Measurements from ENCODE around the gene SRPK1.

Gene SRPK1

DNA sequence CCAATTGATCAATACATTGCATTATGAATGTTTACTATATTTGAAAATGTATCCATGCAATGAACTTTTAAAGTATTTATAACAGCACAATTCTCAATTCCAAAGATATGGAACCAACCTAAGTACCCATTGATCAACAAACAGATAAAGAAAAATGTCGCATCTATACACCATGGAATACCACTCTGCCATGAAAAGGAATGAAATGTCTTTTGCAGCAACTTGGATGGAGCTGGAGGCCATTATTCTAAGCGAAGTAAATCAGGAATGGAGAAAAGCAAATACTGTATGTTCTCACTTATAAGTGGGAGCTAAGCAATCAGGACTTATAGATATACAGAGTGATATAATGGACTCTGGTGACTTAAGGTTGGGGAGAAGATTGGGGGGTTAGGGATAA is 22.9 kb downstream of the SRPK1 start:
- no peak for DNase-seq (ENCODE audit: low read depth)

DNA sequence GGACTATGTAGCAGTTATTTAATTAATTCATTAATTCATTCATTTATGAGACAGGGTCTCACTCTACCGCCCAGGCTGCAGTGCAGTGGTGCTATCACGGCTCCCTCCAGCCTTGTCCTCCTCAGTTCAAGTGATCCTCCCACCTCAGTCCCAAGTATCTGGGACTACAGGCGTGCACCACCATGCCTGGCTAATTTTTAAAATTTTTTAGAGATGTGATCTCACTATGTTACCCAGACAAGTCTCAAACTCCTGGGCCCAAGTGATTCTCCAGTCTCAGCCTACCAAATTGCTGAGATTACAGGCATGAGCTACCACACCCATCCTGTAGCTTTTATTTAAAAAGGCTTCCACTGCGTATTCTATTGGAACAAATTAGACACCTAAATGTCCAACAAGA is 23.4 kb downstream of the SRPK1 start:
- no peak for DNase-seq (ENCODE audit: low read depth)

GRCh38 chr6:35897036-35897435 is 23.9 kb downstream of the SRPK1 start:
- DNase-seq (ENCODE audit: low read depth), result no peak

- no peak for DNase-seq (ENCODE audit: low read depth)
These were observed 24.7 kb downstream of the SRPK1 start for GRCh38 chr6:35896228-35896627.

- no peak for DNase-seq (ENCODE audit: low read depth)
These were observed 25.3 kb downstream of the SRPK1 start for GRCh38 chr6:35895560-35895959.

DNA sequence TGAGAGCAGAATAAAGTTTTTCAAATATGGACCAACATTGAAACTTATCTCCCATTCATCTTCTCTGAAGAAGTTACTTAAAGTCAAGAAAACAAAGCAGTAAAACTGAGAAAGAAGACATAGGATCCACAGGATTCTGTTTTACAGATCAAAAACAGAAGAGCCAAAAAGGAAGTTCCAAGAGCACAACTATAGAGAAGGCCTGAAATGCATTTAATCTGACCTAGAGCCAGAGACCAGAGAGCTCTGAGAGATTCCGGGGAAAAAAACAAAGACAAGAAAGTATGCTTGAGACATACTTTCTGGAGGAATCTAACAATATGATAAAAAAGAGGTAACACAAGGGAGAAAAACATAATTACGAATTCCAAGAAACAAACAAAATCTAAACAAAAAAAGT is 26.1 kb downstream of the SRPK1 start:
- no peak for DNase-seq (ENCODE audit: low read depth)

DNA sequence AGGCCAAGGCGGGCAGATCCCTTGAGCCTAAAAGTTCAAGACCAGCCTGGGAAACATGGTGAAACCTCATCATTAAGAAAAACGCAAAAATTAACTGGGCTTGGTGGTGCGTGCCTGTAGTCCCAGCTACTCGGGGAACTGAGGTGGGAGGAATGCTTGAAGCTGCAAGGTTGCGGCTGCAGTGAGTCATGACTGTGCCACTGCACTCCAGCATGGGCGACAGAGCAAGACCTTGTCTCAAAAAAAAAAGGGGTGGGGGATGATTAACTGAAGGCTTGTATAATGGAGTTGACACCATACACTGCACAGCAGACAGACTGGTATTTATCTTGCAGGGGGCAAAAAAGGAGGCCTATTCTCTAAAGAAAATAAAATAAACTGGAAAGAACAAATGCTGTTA is 27.7 kb downstream of the SRPK1 start:
- DNase-seq (ENCODE audit: low read depth), result no peak

- no peak for DNase-seq (ENCODE audit: low read depth)
These were observed 28.4 kb downstream of the SRPK1 start for GRCh38 chr6:35892482-35892881.

DNA sequence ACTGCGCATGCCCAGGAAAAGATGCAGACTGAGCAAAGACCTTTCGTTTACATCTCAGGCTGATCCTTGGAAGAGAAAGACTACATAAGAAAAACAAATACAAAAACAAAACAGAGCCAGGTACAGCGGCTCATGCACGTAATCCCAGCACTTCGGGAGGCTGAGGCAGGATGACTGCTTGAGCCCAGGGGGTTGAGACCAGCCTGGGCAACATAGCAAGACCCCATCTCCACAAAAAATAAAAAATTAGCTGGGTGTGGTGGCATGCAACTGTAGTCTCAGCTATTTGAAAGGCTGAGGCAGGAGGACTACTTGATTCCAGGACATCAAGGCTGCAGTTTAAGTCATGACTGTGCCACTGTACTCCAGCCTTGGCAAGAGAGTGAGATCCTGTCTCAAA is 41.7 kb downstream of the SRPK1 start:
- no peak for DNase-seq (ENCODE audit: low read depth)

- DNase-seq (ENCODE audit: low read depth), result no peak
These were observed 44.0 kb downstream of the SRPK1 start for GRCh38 chr6:35876902-35877301.

- no peak for DNase-seq (ENCODE audit: low read depth)
These were observed 46.2 kb downstream of the SRPK1 start for GRCh38 chr6:35874730-35875129.

- no peak for DNase-seq (ENCODE audit: low read depth)
These were observed 61.5 kb downstream of the SRPK1 start for GRCh38 chr6:35859367-35859766.

DNA sequence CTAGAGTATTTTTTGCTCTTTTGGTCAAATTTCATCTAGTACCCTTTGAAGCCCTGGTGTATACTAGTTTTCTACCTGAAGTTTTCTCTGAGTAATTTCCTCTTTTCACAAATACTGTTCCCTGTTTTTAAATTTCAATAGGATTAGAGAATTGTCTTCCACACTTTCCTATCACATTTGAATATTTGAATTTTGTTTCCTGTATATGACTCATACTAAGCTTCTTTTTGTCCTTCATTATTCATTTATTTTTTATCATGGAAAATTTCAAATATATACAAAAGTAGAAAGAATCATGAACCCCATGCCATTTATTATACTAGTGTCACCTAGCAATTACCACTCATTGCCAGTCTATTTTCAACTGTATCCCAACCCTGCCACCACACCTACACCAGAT is 63.0 kb downstream of the SRPK1 start:
- no peak for DNase-seq (ENCODE audit: low read depth)

GRCh38 chr6:35856250-35856649 is 64.6 kb downstream of the SRPK1 start:
- DNase-seq (ENCODE audit: low read depth), result no peak

- DNase-seq (ENCODE audit: low read depth), result no peak
These were observed 67.9 kb downstream of the SRPK1 start for GRCh38 chr6:35852994-35853393.

- DNase-seq (ENCODE audit: low read depth), result no peak
These were observed 70.7 kb downstream of the SRPK1 start for GRCh38 chr6:35850208-35850607.

DNA sequence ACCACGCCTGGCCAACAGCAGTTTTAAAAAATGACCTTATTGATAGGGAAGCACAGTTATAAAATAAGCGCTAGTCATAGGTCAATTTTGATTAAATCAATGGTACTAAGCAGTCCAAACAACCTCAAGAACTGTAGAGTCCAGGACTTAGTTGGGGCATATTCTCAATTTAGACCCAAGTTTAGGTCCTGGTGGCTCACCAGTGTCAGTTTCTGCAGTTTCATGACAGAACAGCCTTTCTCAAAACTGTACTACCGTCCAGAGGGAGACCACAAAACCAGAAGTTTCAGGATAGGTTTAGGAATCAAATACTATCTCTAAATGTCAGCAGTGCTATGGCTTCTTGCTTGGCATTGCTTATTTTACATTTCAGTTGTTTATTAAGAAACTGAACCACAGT is 76.6 kb downstream of the SRPK1 start:
- no peak for DNase-seq (ENCODE audit: low read depth)

DNA sequence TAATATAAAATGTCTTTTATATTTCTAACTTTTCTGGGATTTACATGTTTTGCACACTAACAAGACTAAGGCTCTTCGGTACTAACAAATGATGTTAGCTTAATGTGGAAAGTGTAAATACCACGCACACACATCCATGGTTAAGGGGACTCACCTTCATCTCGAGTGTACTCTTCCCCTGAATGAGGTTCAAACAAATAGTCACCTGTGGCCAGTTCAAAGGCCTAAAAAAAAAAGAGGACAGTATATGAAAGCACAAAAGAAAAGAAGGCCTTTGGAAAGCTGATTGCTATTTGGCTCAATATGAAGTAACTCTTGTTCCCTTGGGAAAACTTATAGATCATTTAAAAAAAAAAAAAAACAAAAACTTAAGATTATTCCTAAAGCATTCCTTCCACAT is 78.5 kb downstream of the SRPK1 start:
- no peak for DNase-seq (ENCODE audit: low read depth)

DNA sequence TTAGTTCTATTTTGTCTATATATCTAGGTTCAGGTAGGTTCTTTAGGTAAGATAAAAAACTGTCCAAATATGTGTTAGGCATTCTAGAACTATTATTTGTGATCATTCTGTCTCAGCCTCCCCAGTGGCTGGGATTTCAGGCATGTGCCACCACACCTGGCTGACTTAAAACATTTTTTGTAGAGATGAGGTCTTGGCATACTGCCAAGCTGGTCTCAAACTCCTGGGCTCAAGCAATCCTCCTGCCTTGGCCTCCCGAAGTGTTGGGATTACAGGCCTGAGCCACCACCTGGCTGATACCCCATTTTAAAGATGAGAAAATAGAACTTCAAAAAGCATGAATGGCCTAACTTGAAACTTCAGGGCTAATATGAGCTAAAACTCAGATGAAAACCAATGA is 81.9 kb downstream of the SRPK1 start:
- DNase-seq (ENCODE audit: low read depth), result no peak

DNA sequence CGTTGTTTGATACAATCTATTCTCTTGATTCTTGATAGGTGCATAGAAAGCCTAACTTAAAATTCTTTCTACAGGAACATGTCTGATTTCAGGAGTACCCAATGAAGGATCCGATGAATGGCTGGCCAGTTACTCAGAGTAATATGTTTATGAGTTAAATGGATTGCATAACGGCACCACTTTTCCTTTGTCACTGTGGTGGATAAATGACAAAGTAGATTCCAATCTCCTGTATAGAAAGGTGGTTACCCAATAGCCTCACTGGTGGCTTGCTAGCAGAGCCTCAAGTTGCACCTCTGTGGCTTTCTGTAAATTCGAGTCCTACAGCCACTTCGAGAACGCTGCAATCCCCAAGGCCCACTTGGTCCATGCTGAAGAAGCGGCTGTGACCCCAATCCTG is 87.4 kb downstream of the SRPK1 start:
- no peak for DNase-seq (ENCODE audit: low read depth)

DNA sequence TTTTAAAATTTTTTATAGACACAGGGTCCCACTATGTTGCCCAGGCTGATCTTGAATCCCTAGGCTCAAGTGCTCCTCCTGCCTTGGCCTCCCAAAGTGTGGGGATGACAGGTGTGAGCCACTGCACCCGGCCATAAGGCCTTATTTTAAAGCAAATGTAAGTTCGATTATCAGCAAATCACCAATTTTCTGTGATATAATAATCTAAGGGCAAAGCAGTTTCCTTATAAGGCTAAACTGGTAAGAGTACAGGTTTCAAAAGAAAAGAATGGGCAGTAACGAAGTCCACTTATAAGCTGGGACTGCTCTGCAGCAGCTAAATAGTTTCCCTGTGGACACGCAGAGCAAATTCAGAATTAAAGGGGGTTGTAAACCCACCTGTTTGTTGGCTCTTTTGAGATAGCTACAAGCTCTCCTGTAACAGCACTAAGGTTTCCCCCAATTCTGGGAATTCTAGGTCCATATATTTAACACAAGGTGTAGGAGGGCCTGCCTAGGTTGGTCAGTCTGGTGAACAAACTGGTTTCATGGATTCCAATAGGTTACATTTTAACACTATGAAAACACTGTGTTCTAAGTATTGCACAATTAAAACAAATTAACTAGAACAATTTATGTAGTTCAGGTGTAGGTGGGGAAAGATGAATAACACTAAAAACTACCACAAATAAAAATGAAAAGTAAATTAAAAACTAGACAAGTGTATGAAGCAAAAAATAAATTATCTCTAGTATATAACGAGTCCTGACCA is 89.5 kb downstream of the SRPK1 start:
- DNase-seq (ENCODE audit: low read depth), result no peak

DNA sequence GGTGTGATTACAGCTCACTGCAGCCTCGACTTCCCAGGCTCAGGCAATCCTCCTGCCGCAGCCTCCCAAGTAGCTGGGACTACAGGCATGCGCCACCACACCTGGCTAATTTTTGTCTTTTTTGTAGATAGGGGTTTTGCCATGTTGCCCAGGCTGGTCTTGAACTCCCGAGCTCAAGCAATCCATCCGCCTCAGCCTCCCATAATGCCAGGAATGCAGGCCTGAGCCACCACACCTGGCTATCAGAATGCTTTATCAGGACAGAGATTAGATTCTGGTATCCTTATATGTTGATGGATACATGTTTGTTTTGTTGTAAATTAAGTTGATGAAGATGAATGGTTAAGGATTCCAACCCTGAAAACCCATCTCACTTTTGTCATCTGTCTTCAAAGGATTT is 91.6 kb downstream of the SRPK1 start:
- DNase-seq (ENCODE audit: low read depth), result no peak

- DNase-seq (ENCODE audit: low read depth), result no peak
These were observed 96.2 kb downstream of the SRPK1 start for GRCh38 chr6:35824552-35825192.

- DNase-seq (ENCODE audit: low read depth), result no peak
These were observed 97.3 kb downstream of the SRPK1 start for GRCh38 chr6:35823601-35824000.
